Uterus (tissue), 2 donors: ENCODE data around the gene DUS2.

Source experiments
- POLR2A ChIP-seq, 2 donors: fragments of 450-650 bp; IDR thresholded peaks; one replicate each; pipeline ENCODE4 v1.6.1; 2016; ENCODE audit warnings: antibody characterized with exemption in 2 of 2, mild to moderate bottlenecking in 1 of 2, moderate library complexity in 1 of 2
- TF ChIP-seq, protein P1 (sequence below), 4 experiments: fragments of 200-600 bp in 2 of 4; fragments of 450-650 bp in 2 of 4; sonication (generic) in 2 of 4; IDR thresholded peaks; one replicate each; pipeline ENCODE4 v1.5.1; 2016 to 2019; ENCODE audit warnings: antibody characterized with exemption in 4 of 4, mild to moderate bottlenecking in 2 of 4, moderate library complexity in 1 of 4

GRCh38 chr16:68105611-68106010 lies 82.5 kb downstream of the DUS2 start:
- TF ChIP-seq, protein P1, sequence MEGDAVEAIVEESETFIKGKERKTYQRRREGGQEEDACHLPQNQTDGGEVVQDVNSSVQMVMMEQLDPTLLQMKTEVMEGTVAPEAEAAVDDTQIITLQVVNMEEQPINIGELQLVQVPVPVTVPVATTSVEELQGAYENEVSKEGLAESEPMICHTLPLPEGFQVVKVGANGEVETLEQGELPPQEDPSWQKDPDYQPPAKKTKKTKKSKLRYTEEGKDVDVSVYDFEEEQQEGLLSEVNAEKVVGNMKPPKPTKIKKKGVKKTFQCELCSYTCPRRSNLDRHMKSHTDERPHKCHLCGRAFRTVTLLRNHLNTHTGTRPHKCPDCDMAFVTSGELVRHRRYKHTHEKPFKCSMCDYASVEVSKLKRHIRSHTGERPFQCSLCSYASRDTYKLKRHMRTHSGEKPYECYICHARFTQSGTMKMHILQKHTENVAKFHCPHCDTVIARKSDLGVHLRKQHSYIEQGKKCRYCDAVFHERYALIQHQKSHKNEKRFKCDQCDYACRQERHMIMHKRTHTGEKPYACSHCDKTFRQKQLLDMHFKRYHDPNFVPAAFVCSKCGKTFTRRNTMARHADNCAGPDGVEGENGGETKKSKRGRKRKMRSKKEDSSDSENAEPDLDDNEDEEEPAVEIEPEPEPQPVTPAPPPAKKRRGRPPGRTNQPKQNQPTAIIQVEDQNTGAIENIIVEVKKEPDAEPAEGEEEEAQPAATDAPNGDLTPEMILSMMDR (IDR thresholded peaks at IDR 0.05): no peak
- TF ChIP-seq POLR2A (IDR thresholded peaks at IDR 0.05): no peak
